ENCODE measurements around the gene SPECC1. TPM values are rescaled to one million over a fixed set of nuclear protein-coding genes. Genes with fewer than 3 reads are reported as not detected.

SPECC1 gene
- total RNA-seq, 1 donor from 2014 or later = 38.0 TPM

GRCh38 chr17:20039037-20039436 is 29.9 kb downstream of the SPECC1 start:
- Mint-ChIP-seq H3K4me1 (ENCODE audit: unreplicated experiment) (no peaks in the 10 kb centered on the region), H3K4me3 (no peak overlapping the region), H3K9me3 (no peaks in the 10 kb centered on the region), H3K27ac (no peak overlapping the region), H3K27me3 (no peaks in the 10 kb centered on the region), H3K36me3 (no peaks in the 10 kb centered on the region)
- DNase-seq (ENCODE audit: extremely low spot score, unreplicated experiment) = no peak
- TF ChIP-seq CTCF (conservative IDR thresholded peaks at IDR 0.05) = no peak

GRCh38 chr17:20040216-20040615 is 31.1 kb downstream of the SPECC1 start:
- Mint-ChIP-seq H3K36me3 (no peaks in the 10 kb centered on the region), H3K9me3 (no peaks in the 10 kb centered on the region), H3K4me1 (ENCODE audit: unreplicated experiment) (no peaks in the 10 kb centered on the region), H3K27ac (no peak overlapping the region), H3K4me3 (no peak overlapping the region), H3K27me3 (no peaks in the 10 kb centered on the region)
- DNase-seq (ENCODE audit: extremely low spot score, unreplicated experiment) = no peak
- TF ChIP-seq CTCF (conservative IDR thresholded peaks at IDR 0.05) = no peak

GRCh38 chr17:20043021-20043420 is 33.9 kb downstream of the SPECC1 start:
- Mint-ChIP-seq H3K36me3 (no peaks in the 10 kb centered on the region), H3K4me3 (no peak overlapping the region), H3K9me3 (no peaks in the 10 kb centered on the region)

GRCh38 chr17:20045476-20045875 is 36.3 kb downstream of the SPECC1 start:
- Mint-ChIP-seq H3K27ac (no peak overlapping the region), H3K36me3 (no peaks in the 10 kb centered on the region), H3K9me3 (no peaks in the 10 kb centered on the region), H3K4me1 (ENCODE audit: unreplicated experiment) (no peaks in the 10 kb centered on the region), H3K27me3 (peaks cover 4% of the 10 kb centered on the region), H3K4me3 (no peak overlapping the region)
- DNase-seq (ENCODE audit: extremely low spot score, unreplicated experiment) = no peak
- TF ChIP-seq CTCF (conservative IDR thresholded peaks at IDR 0.05) = no peak

More at GRCh38 chr17:20043021-20043420, 33.9 kb downstream of the SPECC1 start:
- no peak for DNase-seq (ENCODE audit: extremely low spot score, unreplicated experiment)
- no peak for TF ChIP-seq CTCF (conservative IDR thresholded peaks at IDR 0.05)
- H3K27me3 Mint-ChIP-seq = peaks cover 4% of the 10 kb centered on the region
- no peaks in the 10 kb centered on the region for H3K4me1 Mint-ChIP-seq (ENCODE audit: unreplicated experiment)
- H3K27ac Mint-ChIP-seq = no peak overlapping the region

- Mint-ChIP-seq H3K4me3 (no peak overlapping the region), H3K4me1 (ENCODE audit: unreplicated experiment) (no peaks in the 10 kb centered on the region), H3K9me3 (no peaks in the 10 kb centered on the region), H3K27me3 (peaks cover 4% of the 10 kb centered on the region), H3K36me3 (no peaks in the 10 kb centered on the region), H3K27ac (no peak overlapping the region)
- DNase-seq (ENCODE audit: extremely low spot score, unreplicated experiment) = no peak
- no peak for TF ChIP-seq CTCF (conservative IDR thresholded peaks at IDR 0.05)
Observed at GRCh38 chr17:20046629-20047028, 37.5 kb downstream of the SPECC1 start.

GRCh38 chr17:20051624-20052023 is 42.5 kb downstream of the SPECC1 start:
- Mint-ChIP-seq H3K27ac (no peak overlapping the region), H3K4me1 (ENCODE audit: unreplicated experiment) (no peaks in the 10 kb centered on the region), H3K9me3 (no peaks in the 10 kb centered on the region), H3K27me3 (peaks cover 14% of the 10 kb centered on the region), H3K36me3 (no peaks in the 10 kb centered on the region), H3K4me3 (no peak overlapping the region)
- TF ChIP-seq CTCF (conservative IDR thresholded peaks at IDR 0.05) = no peak
- DNase-seq (ENCODE audit: extremely low spot score, unreplicated experiment) = no peak
